ENCODE results near the gene COL19A1.

GRCh38 chr6:70080443-70081070 is 214.2 kb downstream of the COL19A1 start:
- TF ChIP-seq, protein P1, sequence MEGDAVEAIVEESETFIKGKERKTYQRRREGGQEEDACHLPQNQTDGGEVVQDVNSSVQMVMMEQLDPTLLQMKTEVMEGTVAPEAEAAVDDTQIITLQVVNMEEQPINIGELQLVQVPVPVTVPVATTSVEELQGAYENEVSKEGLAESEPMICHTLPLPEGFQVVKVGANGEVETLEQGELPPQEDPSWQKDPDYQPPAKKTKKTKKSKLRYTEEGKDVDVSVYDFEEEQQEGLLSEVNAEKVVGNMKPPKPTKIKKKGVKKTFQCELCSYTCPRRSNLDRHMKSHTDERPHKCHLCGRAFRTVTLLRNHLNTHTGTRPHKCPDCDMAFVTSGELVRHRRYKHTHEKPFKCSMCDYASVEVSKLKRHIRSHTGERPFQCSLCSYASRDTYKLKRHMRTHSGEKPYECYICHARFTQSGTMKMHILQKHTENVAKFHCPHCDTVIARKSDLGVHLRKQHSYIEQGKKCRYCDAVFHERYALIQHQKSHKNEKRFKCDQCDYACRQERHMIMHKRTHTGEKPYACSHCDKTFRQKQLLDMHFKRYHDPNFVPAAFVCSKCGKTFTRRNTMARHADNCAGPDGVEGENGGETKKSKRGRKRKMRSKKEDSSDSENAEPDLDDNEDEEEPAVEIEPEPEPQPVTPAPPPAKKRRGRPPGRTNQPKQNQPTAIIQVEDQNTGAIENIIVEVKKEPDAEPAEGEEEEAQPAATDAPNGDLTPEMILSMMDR (IDR thresholded peaks at IDR 0.05; ENCODE audit: low read depth, low read length) = no peak
- TF ChIP-seq EZH2phosphoT487 (IDR thresholded peaks at IDR 0.05; ENCODE audit: low read depth) = no peak

Measured in OCI-LY3 (cell line).